HuH-7 (cell line): ENCODE results near the gene SYT2.
"Not testable (repeated sequence)": the region's sequence is repeated elsewhere in the genome, so short reads cannot be mapped to it uniquely, and the experiment has no call there.

Source experiments
- DNase-seq: peaks from one replicate; pipeline ENCODE4 v3.0.0; 2011; ENCODE audit warnings: low spot score

SYT2 gene

DNA sequence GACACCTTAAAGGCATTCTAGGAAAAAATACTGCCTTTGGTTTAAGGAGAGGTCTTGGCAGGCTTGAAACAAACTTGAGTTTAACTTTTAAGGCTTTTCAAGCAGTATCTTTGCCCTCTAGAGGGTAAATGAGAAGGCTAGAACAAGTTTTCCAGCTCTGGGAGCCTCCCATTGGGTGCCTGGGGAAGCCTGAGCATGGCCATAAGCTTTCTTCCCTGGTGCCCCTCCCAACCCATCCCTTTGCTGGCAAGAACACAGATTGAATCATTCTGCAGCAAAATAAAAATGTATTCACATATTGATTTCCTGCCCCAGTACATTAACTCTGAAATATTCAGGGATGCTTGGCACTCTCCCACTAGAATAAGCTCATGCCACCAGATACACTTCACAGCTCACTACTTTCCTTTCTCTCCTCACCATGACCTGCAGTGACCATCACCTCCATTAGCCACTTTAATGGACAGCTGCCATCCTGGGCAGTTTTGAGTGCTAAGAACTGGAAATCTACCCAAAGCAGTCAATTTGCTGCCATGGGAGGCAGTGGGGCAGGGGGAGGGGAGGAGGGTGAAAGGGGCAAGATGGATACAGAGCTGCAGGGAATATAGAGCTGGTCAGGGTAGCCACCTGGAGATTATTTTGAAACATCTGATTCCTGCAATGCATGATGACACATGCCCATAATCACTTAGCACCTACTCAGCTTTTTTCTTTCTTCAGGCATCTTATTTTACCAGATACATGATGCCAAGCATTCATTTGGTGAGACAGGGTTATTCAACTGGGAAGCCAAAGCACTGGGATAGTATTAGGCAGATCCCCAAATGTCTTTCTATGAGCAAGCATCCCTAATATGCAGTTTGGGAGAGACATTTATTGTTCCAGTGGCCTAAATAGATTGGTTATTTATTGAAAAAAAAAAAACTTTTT lies 140.6 kb downstream of the SYT2 start:
- DNase-seq, result no peak

DNA sequence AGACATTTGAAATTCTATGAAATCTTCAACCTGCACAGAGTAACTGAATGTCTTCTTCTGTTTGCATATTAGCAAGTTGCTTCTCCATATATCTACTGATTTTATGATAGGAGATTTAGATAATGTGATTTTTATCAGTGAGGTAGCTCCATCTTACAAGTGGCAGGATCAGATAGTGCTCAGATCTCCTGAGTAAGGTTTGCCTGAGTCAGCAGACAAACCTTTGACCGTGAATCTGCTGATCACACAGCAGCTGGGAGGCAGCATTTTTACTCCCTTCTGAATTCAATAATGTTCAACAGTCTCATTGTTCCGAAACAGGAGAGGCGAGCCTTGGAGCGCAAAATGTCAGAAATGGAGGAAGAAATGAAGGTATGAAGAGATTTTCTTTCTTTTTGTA lies 141.4 kb downstream of the SYT2 start:
- DNase-seq, result no peak

DNA sequence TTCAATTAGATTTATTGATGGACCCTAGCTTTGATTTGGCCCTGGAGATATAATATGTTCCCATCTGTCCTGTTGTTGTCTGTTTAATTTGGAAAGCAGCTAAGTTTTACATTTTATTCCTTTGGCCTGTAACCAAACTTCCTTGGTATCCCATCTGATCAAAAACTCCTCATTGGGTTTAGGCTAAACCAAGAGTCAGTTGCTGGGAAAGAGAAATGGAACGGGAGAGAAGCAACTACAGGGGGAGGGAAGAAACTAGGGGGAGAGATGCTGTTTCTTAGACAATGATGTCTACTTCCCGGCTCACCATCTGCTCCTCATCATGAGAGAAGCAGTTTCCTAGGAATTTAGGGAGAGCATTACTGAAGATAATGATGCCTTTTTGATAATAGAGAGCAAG lies 141.8 kb downstream of the SYT2 start:
- no peak for DNase-seq

DNA sequence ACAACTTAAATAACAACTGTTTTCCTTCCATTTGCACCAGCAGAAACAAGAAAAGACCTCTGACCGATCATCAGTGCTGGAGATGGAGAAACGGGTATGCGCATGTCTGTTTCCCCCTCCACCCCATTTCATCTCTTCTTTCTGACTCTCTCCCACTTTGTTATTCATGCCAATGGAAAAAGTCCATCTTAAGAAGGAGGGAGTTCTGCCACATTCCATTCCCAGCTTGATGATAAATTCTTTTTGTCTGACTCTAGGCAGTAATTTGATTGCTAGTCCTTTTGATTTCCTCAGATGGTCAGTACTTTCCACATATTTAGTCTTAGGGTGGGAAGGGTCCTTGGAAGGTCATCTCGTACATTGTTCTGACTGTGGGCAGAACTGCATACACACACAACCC lies 142.5 kb downstream of the SYT2 start:
- no peak for DNase-seq

DNA sequence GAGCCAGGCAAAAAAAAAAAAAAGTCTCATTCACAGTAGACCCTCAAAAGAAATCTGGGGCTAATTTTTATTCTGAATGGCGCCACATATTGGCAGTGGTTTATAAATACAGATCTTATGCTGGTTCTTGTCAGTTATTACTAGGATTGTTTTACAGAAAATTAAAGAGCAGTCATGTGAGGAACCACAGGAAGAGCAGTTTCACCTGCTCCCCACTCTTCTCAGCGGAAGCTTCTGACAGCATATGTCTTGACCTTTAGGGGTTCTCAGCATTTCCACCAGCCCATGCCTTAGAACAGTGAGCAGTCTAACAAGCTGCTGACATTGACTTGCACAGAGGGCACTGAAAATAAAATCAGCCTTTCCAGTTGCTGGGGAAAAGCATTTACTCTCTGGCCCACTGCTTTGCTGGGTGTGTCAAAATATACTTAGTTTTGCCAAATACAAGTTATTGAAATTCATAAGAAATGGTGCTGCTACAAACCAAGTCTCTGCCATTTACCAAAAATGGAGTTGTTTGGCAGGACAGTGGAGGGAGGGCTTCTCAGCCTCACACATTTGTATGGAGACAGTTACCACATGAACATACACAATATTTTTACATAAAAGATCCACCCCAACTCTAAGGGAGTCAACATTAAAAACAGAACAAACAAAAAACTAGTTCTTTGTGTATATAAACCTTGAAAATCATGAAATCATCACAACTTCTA lies 144.2 kb downstream of the SYT2 start:
- DNase-seq, result no peak

DNA sequence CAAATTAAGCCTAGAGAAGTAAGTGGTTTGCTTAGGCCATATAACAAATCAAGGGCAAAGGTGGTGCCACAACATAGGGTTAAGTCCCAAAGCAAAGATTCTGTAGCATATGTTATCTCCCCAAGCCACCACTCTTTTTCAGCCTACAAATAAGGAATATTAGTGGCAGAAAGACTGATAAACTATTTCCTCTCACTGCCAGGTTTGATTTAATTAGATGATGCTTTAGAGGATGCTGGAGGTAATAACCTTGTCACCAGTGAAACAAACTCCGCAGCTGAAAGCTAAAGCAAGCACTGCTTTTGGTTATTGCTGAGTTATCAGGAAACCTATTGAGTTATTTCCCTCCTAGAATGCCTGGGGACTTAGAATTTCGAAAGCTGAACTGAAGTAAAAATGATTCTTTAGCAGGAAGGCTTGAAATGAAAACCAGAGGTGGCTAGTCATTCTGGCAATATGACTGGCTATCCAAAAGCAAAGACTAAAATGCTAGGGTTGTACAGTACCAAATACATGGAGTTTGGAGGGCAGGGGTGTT lies 145.2 kb downstream of the SYT2 start:
- DNase-seq, result no peak

DNA sequence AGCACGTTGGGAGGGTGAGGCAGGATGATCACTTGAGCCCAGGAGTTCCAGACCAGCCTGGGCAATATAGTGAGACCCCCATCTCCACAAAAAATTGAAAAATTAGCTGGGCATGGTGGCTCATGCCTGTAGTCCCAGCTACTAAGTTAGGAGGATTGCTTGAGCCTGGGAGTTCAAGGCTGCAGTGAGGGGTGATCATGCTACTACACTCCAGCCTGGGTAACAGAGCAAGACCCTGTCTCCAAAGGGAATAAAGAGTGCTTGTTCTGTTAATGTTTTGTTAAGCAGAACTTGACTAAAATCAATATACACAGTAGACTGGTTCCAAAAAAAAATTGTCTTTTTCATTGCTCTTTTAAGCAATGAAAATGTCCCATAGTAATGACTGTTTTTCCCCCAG lies 146.4 kb downstream of the SYT2 start:
- DNase-seq, result no peak

DNA sequence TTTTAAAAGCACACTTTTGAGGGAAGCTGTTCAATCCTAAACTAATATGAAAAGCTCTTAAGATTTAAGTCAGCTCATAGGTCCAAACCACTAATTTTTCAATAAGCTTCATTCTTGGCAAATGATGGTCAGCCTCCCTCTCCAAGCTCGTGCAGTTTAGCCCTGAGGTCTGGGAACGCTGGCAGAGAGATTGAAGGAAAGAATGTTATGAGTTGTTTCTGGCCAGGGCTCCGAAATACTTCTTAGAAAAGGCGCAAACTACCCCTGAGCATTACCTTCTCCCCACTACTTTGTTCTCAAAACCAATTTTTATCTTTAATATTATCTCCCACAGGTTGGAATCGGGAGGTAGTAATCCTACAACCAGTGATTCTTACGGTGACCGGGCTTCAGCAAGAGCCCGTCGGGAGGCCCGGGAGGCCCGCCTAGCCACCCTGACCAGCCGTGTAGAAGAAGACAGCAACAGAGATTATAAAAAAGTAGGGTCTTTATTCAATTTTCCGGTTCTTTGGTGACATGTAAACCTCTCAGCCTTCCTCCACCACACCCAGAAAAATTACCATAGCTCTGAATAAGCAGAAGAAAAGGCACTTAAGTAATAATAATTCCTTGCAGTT lies 147.7 kb downstream of the SYT2 start:
- DNase-seq, result no peak

DNA sequence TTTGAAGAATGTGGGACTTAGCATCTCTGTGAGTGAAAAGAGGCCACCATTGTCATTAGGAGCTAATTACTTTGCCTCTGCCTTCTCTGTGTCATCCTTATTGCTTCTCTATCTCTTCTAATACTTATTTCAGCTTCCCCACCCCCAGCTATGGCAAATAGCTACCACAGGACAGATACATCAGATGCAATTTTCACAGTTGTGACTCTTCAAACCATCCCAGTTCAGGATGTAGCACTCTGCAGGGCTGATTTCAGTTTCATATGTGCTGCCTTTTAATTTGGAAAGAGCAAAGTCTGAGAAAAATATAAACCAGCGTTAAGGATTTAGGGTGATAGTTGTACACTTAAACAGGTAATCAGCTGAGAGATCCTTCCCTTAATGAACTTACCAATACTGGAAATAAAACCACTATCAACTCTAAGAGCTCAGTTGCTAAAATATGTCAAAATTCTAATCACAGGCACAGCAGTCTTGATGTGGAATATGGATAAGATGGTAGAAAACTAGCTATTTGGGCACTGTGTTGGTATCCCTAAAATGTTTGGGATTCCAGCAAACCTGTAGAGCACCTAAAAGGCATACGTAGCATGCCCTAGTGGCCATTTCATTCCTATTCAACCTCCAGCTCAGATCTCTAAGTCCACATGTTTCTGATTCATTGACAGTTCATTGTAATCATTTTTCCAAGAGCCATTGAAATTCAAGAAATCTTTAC lies 148.4 kb downstream of the SYT2 start:
- no peak for DNase-seq

DNA sequence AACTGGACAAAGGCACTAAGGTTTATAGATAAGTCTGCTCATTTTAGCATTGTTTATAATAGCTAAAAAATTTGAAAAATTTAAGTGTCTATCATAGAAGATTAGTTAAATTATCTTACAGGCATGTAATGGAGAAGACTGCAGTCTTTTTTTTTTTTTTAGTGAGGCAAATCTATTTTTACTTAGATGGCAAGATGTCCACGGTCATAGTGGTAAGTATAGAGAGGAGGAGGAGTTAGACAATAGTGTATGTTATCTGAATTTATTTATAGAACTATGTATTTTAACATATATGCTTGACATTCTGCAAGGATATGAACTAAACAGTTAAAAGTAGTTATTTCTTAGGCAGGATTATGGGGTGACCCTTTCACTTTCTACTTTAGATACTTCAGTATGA lies 149.0 kb downstream of the SYT2 start:
- no peak for DNase-seq

DNA sequence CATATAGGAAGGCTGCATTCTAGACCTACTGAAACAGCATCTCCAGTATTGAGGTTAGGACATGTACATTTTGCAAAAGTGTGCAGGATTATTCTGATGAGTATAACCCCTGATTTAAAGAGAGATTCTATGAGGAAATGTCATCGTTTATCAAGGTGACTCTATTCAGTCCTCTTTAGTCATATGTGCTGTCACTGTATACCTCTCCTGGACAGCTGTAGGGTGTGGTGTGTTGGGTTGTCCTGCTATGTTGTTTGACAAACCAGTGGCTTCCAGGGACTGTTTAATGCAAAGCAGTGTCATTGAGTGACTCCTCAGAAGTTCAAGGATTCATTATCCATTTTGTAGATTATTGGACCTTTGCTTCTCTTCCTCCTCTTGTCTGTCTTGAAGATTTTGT lies 152.6 kb downstream of the SYT2 start:
- not testable (repeated sequence) for DNase-seq

DNA sequence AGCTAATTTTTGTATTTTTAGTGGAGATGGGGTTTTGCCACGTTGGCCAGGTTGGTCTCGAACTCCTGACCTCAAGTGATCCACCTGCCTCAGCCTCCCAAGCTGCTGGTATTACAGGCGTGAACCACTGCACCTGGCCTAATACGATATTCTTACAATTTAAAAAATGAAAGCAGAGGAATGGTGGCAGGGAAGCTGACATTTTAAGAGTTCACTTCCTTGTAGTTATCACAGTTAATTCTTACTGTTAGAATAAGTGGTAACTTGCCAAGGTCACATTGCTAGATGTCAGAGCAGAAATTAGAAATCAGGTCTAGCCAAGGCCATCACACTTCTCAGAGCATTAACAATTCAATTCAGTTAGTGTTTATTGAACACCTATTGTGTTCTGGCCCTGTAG lies 154.2 kb downstream of the SYT2 start:
- not testable (repeated sequence) for DNase-seq

DNA sequence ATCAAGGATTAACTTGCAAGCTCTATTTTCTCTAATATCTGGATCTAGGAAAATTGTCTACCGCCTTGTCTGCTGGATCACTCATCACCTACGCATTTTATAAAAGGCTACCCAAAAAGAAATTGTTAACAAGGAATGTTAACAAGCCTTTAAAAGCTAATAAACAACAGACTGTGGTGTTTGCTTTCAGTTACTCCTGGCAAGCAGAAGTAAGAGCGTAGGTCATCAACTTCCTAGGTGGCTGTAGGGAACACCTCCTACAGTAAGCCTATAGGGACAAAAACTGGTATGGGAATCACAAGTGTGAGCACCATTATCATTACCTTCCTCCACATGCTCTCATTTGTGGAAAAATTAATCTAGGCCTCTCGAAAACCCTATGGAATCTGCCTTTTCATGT lies 155.6 kb downstream of the SYT2 start:
- DNase-seq, result not testable (repeated sequence)

DNA sequence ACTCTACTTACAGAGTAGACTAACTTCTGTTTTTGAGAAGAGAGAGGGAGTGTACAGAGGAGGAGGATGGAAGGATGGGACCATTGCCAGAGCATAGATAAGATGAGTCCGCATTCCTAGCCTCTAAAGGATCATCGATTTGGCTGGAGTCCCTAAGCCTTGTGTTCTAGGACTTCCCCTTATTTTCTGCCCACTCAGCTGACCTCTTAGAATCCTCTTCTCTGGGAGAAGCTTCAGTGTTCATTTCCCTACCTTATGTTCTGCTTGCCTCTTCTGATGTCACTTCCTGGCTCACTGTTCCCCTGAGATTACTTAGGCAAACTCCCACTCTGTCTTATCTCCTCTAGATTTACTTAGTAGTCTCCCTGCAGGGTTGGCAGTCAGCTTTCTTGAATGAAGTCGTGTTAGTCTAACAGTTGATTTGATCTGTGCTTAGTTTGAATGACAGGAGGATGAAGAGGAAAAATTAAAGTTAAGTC lies 156.7 kb downstream of the SYT2 start:
- DNase-seq, result no peak

DNA sequence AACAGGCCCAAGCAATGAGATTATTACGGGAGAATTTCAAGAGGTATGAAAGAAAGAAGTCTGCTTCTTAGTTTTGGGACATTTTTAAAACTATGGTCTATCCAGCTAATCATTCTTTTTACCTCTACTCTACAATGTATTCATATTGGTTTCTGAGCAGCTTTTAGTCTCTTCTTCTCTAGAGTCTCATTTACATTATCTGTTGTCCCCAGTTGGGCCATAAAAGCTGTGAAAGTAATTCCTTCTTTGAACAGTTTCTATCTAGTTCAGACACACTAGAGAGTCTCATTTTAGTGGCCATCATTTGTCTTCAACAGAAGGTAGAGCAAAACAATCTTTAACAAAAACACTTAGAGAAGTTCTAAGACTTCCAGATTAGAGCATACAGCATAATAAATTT lies 157.2 kb downstream of the SYT2 start:
- DNase-seq, result not testable (repeated sequence)

DNA sequence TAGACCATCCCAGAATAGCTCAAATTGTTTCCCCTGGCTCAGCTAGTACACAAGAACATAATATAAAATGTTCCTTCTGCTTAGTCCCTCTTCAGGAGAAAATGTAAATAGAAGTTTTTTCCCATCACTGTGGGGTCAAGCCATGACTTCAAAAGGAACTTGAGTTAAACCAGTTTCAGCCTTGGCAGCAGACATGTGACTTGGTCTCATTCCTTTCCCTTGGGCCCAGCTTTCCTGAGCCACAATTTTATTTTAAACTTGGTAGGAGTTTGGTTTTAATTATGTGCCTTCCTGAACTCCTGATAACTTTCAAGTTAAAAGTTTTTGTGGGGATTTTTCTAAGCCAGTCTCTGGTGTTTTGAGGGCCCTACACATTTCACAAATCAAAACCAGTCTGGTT lies 157.6 kb downstream of the SYT2 start:
- not testable (repeated sequence) for DNase-seq

DNA sequence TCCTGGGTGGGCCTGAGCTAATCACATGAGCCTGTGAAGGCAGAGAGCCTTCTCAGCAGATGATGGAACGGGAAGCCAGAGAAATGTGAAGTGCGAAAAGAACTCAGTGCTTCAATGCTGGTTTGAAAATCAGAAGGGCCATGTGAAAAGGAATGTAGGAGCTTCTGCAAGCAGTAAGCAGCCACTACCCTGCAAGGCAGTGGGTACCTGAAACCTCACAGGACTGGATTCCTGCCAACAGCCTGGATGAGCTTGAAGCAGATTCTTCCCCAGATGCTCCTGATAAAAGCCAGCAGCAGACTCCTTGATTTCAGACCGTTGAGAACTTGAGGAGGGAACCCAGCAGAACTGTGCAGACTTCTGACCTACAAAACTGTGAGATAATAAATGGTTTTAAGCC lies 158.6 kb downstream of the SYT2 start:
- no peak for DNase-seq

DNA sequence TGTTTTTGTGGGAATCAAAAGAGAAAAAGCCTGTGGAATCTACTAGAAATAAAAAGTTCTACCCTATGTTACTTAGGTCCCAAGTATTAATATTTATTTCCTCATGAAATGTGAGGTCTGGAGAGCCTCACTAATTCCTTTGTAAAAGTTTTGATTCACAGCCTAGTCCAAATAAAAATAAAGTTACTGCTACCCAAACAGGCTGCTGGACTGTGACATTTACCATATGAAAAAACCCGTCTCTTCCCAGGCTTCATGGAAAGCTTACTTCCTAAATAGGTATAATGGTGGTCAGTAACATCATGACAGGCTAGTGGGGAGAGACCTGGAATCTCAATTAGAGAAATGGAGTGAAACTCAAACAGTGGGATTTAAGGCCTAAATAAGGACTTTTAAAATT lies 160.2 kb downstream of the SYT2 start:
- DNase-seq, result not testable (repeated sequence)

DNA sequence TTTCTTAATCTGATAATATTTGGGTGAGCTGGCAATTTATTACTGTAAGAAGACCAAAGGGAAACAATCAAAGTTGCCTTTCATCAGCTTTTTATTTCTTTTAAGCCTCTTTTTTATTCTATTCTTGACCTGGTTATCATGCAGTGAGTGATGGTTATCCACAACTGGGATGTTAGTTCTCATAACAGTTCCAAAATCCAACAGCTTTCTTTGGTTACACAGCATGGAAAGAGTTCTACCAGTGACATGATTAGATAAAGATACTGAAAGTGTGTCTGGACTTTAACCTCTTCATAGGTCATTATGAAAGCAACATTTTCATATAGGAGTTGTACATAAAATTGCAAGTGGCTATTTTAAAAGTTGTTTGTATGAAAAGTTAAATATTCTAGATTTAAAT lies 163.0 kb downstream of the SYT2 start:
- DNase-seq, result no peak

DNA sequence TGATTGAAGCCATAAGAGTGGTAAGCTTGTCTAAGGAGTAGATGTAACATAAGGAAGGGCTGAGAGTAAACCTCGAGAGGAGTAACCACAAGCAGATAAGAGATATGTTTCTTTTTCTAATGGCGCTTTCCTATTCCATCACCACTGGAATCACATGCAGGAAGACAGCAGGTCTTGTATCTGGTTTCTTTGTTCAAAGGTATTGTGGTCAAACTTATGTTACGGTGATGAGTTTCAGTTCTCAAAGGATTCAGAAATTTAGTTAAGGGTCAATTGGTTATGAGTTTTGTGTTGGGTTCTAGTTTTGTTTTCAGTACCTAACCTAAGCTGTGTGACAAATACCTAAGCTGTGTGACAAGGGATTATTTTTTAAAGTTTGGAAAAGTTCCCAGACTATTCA lies 163.5 kb downstream of the SYT2 start:
- DNase-seq, result not testable (repeated sequence)

DNA sequence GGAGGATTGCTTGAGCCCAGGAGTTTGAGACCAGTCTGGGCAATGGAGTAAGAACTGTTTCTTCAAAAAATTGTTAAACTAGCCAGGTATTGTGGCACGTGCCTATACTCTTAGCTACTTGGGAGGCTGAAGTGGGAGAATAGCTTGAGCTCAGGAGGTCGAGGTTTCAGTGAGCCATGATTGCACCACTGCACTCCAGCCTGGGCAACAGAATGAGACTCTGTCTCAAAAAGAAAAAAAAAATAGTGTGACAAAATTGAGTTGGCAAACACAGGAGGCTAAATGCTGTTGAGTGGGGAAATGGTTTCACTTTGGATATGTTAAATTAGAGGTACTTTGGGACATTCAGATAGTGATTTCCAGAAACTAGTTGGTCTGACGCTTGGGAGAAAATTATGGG lies 163.9 kb downstream of the SYT2 start:
- DNase-seq, result not testable (repeated sequence)
